D341Med (cell line): ENCODE results near the gene UQCC3.
"Not testable (repeated sequence)": the region's sequence is repeated elsewhere in the genome, so short reads cannot be mapped to it uniquely, and the experiment has no call there.

Experiments used
- DNase-seq: peaks from one replicate; pipeline ENCODE4 v3.0.0; 2012; ENCODE audit warnings: low spot score

The UQCC3 gene

GRCh38 chr11:62665599-62666258 lies 5.7 kb upstream of the UQCC3 start:
- peak; percentile 37 for DNase-seq

- DNase-seq = no peak
Measured at GRCh38 chr11:62666259-62666926, 5.1 kb upstream of the UQCC3 start.

- DNase-seq = no peak
Measured at GRCh38 chr11:62667460-62667859, 4.0 kb upstream of the UQCC3 start.

- peak; percentile 59 for DNase-seq
Measured at GRCh38 chr11:62669420-62670161, 1.9 kb upstream of the UQCC3 start.

- DNase-seq = no peak
Measured at GRCh38 chr11:62671236-62671607, 251 bp upstream of the UQCC3 start.

GRCh38 chr11:62673196-62673525 lies 1.7 kb downstream of the UQCC3 start:
- DNase-seq = no peak

GRCh38 chr11:62675415-62675814 lies 3.9 kb downstream of the UQCC3 start:
- not testable (repeated sequence) for DNase-seq

GRCh38 chr11:62676698-62677097 lies 5.2 kb downstream of the UQCC3 start:
- DNase-seq = peak; percentile 16

- no peak for DNase-seq
Measured at GRCh38 chr11:62677156-62677555, 5.7 kb downstream of the UQCC3 start.

- no peak for DNase-seq
Measured at GRCh38 chr11:62677714-62678113, 6.2 kb downstream of the UQCC3 start.

- no peak for DNase-seq
Measured at GRCh38 chr11:62678433-62678769, 6.9 kb downstream of the UQCC3 start.

- DNase-seq = peak; percentile 88
Measured at GRCh38 chr11:62678770-62679696, 7.6 kb downstream of the UQCC3 start, which contains the start of gene UBXN1. UBXN1 (minus strand) TSS chr11:62679073; CDS start chr11:62678923, 150 bp downstream.

GRCh38 chr11:62680825-62681240 lies 9.4 kb downstream of the UQCC3 start:
- DNase-seq = peak; percentile 78

GRCh38 chr11:62682518-62682917 lies 11.0 kb downstream of the UQCC3 start:
- no peak for DNase-seq

- DNase-seq = no peak
Measured at GRCh38 chr11:62687508-62688396, 16.3 kb downstream of the UQCC3 start.

GRCh38 chr11:62688491-62688890 lies 17.0 kb downstream of the UQCC3 start:
- no peak for DNase-seq

- no peak for DNase-seq
Measured at GRCh38 chr11:62689421-62690183, 18.1 kb downstream of the UQCC3 start, which contains the start of gene LRRN4CL. LRRN4CL (minus strand) TSS chr11:62689530; CDS start chr11:62688508, 1,022 bp downstream.

- DNase-seq = not testable (repeated sequence)
Measured at GRCh38 chr11:62693624-62694023, 22.2 kb downstream of the UQCC3 start.

- peak; percentile 77 for DNase-seq
Measured at GRCh38 chr11:62694455-62695167, 23.1 kb downstream of the UQCC3 start.

- DNase-seq = no peak
Measured at GRCh38 chr11:62702246-62702645, 30.8 kb downstream of the UQCC3 start.
